GM18526 (cell line): Measurements from ENCODE around the gene HPS1.

ENCODE experiments used
- POLR2A ChIP-seq: IDR thresholded peaks from 3 replicates; pipeline ENCODE4 v1.6.1; 2011; ENCODE audit not compliant: insufficient read length; ENCODE audit errors: extremely low read depth

The HPS1 gene

DNA sequence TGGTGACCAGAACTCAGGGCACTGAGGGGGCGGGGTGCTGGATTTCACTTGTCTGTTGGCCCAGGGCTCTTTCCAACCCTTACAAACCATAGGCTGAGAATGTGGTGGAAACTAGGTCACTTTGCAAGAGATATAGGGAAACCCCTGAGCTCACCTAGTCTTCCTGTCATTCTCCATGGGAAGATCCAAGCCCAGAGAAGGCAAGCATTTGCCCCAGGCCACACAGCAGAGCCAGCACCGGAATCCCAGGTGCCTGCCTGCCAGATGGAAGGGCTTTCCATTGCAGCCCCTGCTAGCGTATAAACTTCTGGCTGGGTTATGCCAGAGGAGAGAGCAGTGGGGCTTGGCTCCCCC lies 32.2 kb downstream of the HPS1 start:
- no peak for TF ChIP-seq POLR2A

DNA sequence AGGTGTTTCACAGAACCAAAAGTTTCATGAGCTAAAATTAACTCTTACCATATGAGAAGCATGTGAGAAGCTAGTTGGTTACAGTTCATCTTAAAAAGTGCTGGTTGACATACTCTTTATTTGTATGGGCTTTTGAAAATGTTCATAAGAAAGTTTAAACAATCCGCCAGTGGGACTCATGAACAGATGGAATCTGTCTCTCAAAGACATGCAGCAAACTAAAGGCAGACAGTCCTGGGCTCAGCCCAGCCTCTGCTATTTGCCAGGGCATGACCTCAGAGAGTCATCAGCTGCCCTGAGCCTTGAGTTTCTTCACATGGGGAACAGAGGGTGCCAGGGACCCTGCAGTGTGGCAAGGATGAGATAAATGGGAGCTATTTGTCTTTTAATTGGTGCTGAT lies 35.0 kb downstream of the HPS1 start:
- no peak for TF ChIP-seq POLR2A

DNA sequence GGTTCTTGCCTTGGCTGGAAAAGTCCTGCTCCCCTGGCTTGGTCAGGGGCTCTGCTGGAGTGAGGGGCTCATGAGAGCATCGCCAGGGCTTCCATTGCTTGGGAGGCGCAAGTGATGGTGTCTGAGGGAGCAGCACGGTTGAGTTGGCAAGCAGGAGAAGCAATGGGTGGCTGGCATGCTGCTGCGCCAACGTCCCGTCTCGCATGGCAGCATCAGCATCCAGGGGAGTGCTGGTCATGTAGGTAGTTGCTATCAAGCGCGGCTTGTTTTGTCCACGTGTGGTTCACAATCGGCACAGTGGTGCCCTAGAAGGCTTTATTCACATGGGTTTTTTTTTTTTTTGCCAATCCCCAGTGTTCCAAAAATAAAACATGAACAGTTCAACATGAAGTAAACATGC lies 35.6 kb downstream of the HPS1 start:
- TF ChIP-seq POLR2A = no peak

DNA sequence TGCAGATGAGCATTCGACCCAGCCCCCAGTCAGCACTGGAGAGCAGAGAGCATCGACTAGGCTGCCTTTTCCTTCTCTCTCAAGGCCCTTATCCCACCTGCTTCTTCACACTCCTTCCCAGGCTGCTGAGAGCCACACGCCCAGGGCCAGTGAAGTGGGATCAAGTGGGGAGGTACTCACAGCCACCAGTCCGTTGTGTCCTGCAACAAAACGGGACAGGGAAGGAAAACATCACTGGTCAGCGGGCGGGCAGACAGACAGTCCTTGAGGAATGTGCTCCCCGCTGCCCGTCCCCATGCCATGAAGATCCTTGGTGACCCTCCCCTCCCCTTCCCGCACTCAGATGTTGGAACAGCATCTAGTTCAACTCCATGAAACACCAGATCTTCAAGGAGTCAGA lies 36.0 kb downstream of the HPS1 start:
- no peak for TF ChIP-seq POLR2A

DNA sequence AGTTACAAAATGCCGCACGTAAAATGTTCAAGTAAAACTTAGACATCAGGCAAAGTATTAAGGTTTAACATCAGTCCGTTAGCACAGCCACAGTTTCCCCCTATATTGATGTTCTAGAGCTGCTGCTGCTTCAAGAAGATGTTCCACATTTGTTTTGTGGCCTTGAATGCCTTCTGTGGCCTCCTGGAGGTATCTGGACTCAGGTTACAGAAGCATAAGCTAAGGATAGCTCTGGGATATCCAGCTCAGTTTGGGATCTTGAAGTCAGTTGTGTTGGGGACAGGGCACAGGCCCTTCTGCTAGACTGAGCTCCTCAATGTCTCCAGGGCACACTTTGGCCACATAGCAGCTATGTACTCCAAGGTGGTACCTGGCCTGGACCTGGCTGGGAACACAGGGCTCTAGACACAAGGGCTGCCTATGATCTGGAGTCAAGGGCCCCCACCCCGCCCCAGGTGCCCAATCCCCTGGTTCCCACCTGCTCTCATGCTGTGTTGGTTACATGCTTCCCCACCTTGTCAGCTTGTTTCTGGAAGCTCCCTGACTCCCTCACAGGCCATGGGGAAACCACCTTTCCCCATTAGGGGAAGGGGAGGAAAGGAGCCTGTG lies 36.5 kb downstream of the HPS1 start:
- no peak for TF ChIP-seq POLR2A

DNA sequence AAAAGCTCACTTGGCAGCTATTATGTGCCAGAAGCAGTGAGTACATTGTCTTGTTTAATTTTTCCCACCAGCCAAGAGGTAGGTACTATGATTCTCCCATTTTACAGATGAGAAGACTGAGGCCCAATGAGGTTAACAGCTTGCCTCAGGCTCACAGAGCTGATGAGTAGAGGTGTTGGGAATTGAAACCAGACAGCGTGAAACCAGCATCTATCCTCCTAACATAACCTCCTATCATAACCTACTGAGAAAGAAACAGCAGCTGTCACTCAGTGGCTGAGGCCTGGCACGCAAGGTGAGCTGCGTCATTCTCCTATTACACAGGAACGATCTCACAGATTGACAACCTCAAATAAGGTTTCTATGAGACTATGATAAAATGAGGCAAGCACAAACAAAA lies 37.9 kb downstream of the HPS1 start:
- TF ChIP-seq POLR2A = no peak

DNA sequence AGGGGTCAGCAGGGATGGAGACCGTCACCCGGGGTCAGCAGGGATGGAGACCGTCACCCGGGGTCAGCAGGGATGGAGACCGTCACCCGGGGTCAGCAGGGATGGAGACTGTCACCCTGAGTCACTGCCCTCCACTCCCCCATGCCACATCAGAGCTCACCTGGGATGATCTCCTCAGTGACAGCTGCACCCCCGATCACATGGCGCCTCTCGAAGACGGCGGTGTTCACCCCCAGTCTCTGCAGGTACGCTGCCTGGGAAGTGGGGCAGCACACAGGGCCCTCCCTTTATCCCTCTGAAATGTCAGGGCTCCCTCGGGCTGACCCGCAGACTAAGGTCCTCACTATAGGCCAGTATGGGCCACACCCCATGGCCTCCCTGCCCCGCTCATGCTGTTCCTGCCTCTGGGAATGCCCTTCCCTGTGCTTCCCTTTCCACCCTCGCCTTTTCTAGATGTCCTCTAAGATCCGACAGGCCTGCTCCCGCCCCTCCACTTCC lies 38.9 kb downstream of the HPS1 start:
- no peak for TF ChIP-seq POLR2A

DNA sequence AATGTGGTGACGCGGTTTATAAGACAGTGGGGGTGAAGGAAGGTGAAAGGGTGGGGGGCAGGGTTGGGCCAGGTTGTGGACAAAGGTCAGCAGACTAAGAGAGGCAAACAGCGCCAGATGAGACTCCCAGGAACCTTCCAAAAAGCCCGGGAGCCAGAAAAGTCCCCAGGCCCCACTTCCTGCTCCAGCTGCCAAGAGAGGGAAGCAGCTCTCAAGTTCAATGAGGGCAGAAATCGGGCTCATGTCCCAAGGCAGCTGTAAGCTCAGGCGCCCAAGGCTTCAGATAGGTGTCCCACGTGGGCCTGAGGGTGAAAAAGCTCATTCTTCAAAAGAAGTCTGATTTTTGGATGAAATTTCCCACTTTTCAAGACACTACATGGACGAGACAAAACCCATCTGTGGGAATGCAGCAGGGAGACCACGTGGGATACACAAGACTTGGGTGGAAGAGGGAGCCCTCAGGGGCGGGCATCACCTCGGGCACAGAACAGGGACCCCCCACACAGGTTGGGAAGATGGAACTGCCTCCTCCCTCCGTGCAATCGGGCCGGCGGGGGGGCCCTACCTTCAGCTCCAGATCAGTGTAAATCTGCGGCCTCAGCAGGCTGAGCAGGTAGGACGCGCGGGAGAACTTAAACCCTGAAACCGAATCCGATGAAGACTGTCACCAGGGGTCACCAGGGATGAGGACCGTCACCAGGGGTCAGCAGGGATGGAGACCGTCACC lies 39.6 kb downstream of the HPS1 start:
- TF ChIP-seq POLR2A = no peak

DNA sequence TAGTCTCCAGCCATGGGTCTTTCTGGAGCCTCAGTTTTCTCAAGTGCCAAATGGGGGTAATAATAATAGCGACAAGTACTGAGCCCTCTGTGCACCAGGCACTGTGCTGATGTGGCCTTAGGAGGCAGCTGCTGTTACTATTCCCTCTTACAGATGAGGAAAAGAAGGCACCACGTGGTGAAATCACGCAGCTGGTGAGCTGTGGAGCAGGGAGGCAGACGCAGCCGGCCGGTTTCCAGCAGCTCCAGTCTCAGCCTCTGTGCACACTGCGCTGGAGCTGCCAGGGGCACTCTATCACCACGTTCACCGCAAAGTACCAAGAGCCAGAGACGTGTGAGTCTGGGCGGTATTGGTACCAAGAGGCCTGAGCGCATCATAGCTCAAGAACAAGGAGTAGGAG lies 41.3 kb downstream of the HPS1 start:
- TF ChIP-seq POLR2A = no peak

DNA sequence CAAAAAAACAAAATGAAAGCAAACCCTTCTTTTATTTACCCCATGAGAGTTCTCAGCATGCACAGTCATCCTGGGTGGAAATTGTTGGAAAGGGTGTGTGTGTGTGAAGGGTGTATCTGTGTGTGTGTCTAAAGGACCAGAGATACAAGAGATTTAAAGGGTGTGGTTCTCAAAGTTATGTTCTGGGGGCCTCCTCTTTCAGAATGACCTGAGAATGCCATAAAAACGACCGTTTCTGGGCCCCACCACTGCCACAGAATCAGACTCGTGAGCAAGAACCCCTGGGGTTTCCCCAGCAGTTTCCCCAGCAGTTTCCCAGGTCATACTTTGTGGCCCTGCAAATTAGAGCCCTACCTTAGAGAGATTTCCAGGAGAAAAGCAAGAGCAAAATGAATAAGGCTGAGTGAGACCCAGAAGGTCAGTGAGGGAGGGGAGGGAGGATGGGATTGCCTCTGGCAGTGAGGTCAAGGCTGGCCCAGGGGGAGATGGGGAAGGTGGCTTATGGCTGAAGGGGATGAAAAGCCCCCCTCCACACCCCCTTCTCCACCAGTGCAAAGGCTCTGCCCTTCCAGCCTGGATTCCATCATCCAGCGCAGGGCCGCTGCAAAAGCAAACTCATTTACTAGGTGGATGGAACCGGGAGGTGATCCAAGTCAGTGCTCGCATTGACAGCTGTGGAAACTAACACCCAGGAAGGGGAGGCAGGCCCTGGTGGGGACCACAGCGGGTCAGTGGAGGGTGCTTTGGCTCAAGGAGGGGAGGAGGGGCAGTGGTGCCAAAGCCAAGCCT lies 42.0 kb downstream of the HPS1 start:
- no peak for TF ChIP-seq POLR2A

DNA sequence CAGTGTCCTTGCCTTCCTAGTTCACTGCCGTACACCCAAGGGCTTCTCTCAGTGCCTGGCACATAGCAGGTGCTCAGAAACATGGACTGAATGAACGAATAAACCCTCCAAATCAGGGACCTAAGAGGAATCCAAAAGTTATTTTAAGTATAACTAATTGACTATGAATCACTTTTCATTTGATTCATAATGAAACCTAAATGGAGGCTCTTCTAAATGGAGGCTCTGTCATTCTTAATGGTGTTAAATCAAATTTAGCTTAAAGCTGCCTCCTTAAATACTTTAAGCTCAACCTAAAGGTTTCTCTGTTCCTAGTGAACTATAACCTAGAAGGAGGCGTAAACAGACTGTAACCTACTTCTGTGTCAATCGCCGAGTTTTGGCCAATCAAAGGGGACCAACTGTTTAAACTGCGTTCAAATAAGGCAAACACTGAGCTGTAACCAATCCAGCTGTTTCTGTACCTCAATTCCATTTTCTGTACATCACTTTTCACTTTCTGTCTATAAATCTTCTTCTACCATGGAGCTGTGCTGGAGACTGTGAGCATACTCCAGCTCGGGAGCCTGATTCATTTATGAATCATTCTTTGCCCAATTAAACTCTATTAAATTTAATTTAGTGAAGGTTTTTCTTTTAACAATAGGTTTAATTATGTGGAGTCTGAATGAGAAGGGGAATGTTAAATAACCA lies 42.8 kb downstream of the HPS1 start:
- no peak for TF ChIP-seq POLR2A

DNA sequence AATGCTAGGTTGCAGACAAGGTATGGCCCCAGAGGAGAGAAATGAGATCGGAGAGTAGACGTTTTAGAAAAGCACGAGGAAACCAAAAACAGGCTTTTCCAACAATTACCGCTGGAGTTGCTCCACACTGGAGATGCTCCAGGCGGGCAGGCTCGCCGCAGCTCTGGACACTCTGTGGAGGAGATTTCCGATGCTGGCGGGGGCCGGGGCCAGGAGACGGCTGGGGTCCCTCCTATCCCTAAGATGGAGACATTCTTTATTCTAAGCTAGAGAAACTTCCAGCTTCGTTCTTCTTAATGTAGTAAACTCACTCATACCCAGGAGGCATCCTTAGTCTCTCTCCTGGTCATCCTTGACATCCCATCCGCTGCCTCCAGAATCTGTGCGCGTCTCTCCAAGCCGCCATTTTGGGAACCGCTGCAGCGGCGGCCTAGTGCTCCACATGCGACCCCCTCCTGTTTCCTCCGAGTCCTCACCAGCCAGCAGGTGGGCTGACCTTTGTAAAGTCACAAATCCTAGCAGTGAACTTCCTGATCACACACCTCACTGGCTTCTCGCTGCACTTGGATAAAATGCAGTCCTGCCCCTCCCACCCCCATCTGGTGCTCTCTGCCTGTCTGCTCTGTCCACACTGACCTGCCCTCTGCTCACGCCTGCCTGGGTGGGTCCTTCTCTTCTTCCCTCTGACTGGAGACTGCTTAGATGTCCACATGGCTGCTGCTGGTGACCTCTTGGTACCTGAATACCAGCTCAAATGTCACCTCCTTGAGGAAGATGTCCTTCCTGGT lies 43.6 kb downstream of the HPS1 start:
- TF ChIP-seq POLR2A = no peak

DNA sequence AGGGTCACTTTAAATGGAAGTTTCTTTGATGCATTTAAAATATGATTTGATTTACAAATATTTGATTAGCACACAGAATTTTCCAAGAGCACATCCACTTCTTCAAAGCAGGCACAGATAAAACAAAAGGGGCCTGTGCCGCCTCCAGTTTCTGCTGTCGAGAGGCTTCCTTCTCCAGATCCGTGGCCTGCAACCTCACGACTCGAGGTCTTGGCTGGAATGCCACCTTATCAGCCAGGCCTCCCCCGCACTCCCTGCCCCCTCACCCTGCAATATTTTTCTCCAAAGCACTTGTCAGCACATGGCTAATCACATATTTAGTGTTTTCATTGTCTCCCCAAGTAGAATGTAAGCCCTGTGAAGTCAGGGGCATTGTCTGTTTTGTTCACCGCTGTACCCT lies 44.3 kb downstream of the HPS1 start:
- no peak for TF ChIP-seq POLR2A

DNA sequence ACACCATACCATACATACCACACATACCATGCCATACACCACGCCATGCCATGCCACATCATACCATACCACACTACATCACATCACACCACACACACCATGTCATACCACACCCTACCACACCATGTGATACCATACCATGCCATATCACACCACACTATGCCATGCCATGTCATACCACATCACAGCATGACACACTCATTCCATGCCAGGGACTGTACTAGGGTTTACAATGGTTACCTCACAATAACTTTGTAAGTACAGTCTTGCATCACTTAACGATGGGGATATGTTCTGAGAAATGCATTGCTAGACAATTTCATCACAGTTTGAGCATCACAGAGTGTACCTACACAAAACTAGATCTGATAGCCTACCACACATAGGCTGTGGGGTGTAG lies 46.3 kb downstream of the HPS1 start:
- TF ChIP-seq POLR2A = no peak

DNA sequence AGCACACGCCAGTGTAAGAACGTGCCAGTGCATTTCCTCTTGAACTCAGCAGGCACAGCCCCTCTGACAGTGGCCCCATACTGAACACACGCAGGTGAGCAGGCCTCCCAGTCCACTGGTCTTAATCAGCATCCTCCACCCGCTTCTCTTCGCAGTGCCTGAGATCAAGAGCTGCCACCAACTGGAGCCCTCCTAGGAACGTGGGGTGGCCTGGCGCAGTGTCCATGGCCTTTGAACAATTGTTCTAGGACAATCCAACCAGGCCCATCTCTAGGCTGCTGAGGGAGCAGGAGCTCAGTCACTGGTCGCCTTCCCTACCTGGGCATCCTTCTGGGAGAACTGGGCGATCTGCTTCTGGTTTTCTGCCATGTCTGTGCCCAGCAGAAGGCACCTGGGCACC lies 47.0 kb downstream of the HPS1 start:
- no peak for TF ChIP-seq POLR2A

DNA sequence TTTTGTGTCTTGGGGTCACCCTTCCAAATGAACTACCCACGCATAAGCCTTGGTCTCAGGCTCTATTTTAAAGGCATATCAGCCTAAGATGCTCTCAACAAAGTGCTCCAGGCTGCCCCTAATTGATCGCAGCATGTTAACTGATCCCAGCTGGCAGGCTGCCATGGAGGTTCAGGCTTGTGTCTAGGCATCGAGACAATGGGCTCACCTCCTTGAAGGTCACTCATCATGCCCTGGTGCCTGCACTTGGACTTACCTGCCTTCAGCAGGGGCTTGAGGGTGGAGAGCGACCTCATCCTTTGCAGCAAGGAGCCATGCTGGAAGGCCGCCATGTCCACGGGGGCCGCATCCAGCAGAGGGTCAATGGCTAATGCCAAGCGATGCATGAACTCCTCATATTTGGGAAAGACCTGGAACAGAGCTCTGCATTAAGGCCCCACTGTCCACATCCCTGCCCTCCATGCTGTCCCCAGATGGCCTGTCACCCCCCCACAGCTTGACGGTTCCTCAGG lies 49.6 kb downstream of the HPS1 start:
- TF ChIP-seq POLR2A = no peak
